ENCODE data around the gene TGFB2.

DNA sequence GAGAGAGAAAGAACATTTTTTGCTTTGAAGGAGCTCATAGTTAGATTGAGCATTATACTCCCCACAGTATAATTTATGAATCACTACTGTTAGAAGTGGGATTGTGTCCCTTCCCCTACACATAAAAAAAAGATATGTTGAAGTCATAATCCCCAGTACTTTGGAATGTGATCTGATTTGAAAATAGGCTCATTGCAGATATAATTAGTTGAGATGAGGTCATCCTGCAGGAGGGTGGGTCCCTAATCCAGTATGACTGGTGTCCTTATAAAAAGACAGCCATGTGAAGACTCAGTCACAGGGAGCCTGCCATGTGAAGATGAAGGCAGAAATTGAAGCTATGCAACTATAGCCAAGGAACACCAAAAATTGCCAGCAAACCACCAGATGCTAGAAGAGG, 76.4 kb downstream of the TGFB2 start:
- no peak for TF ChIP-seq BHLHE40 (IDR thresholded peaks at IDR 0.05; ENCODE audit: low read depth, low read length)
- TF ChIP-seq POLR2A (IDR thresholded peaks at IDR 0.05; ENCODE audit: low read length), result no peak
- no peak for TF ChIP-seq MAFK (IDR thresholded peaks at IDR 0.05; ENCODE audit: partially characterized antibody)
- TF ChIP-seq, protein P1, sequence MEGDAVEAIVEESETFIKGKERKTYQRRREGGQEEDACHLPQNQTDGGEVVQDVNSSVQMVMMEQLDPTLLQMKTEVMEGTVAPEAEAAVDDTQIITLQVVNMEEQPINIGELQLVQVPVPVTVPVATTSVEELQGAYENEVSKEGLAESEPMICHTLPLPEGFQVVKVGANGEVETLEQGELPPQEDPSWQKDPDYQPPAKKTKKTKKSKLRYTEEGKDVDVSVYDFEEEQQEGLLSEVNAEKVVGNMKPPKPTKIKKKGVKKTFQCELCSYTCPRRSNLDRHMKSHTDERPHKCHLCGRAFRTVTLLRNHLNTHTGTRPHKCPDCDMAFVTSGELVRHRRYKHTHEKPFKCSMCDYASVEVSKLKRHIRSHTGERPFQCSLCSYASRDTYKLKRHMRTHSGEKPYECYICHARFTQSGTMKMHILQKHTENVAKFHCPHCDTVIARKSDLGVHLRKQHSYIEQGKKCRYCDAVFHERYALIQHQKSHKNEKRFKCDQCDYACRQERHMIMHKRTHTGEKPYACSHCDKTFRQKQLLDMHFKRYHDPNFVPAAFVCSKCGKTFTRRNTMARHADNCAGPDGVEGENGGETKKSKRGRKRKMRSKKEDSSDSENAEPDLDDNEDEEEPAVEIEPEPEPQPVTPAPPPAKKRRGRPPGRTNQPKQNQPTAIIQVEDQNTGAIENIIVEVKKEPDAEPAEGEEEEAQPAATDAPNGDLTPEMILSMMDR (IDR thresholded peaks at IDR 0.05), result no peak
- TF ChIP-seq RAD21 (conservative IDR thresholded peaks at IDR 0.05 in 1 of 2, IDR thresholded peaks at IDR 0.05 in 1 of 2), result no peak
- TF ChIP-seq EP300 (IDR thresholded peaks at IDR 0.05), result no peak
